Body of pancreas (tissue), 4 donors: ENCODE data around the gene FAM234A. TPM values are rescaled to one million over a fixed set of nuclear protein-coding genes. Genes with fewer than 3 reads are reported as not detected.
A peak's percentile ranks its signal among the peaks of the same experiment; 100 is the strongest.
"Not testable (repeated sequence)": the region's sequence is repeated elsewhere in the genome, so short reads cannot be mapped to it uniquely, and the experiment has no call there.

Source experiments
- ATAC-seq: fragments of 150-250 bp; one replicate; pipeline ENCODE4 v1.9.1; 2016
- DNase-seq, 4 donors: peaks; one replicate each; pipeline ENCODE4 v3.0.0-alpha.2; 2019
- H3K27ac ChIP-seq, 4 donors: fragments of 200-600 bp; sonication (generic); 1 replicate in 3 of 4; 2 replicates in 1 of 4; pipeline versions ENCODE4 v1.5.1 to v1.6.1; 2016 to 2019; ENCODE audit warnings: mild to moderate bottlenecking in 1 of 4, mixed read lengths in 1 of 4, moderate library complexity in 1 of 4
- H3K27me3 ChIP-seq, 2 donors: fragments of 200-600 bp; sonication (generic); one replicate each; pipeline ENCODE4 v1.6.0; 2016; ENCODE audit warnings: mild to moderate bottlenecking in 1 of 2
- H3K36me3 ChIP-seq, 2 donors: fragments of 200-600 bp; sonication (generic); replicated peaks in 1 of 2; 2 replicates each; pipeline ENCODE4 v1.5.1; 2016; ENCODE audit warnings: low read depth in 2 of 2; ENCODE audit not compliant: insufficient read depth in 1 of 2
- H3K4me1 ChIP-seq: fragments of 200-600 bp; sonication (generic); one replicate; pipeline ENCODE4 v1.6.0; 2016
- H3K4me3 ChIP-seq, 2 donors: fragments of 200-600 bp; sonication (generic); 1 replicate in 1 of 2; 2 replicates in 1 of 2; pipeline ENCODE4 v1.5.1; 2016 to 2019
- H3K9me3 ChIP-seq, 3 donors: fragments of 200-600 bp; sonication (generic); 1 replicate in 2 of 3; 2 replicates in 1 of 3; pipeline ENCODE4 v1.5.1; 2016
- CTCF ChIP-seq, 7 experiments: fragments of 450-650 bp in 4 of 7; fragments of 200-600 bp in 3 of 7; sonication (generic) in 3 of 7; IDR thresholded peaks; one replicate each; pipeline ENCODE4 v1.5.1; 2016 to 2019; ENCODE audit warnings: antibody characterized with exemption in 7 of 7
- POLR2A ChIP-seq, 3 donors: fragments of 450-650 bp; IDR thresholded peaks; one replicate each; pipeline ENCODE4 v1.6.1; 2016; ENCODE audit warnings: antibody characterized with exemption in 3 of 3, mild to moderate bottlenecking in 2 of 3
- WGBS, 2 donors: methylation state at CpG; one replicate each; pipeline ENCODE4 v1.1.5; 2017; 5-methylcytosine and 5-hydroxymethylcytosine counted together
- intact Hi-C: fragments of 100-400 bp; cut with DNase I; formaldehyde crosslinking; loops from one replicate; pipeline ENCODE4 v1.15.1; 2023
- total RNA-seq, 2 donors: library from RNA; depleted of rRNA; stranded (reverse); fragments of >200 nt; gene quantifications; one replicate each; pipeline ENCODE4 v1.1.0, GENCODE V29; 2016

FAM234A gene
- total RNA-seq, 2 donors from 2014 or later, result 44.2 to 50.8 TPM

DNA sequence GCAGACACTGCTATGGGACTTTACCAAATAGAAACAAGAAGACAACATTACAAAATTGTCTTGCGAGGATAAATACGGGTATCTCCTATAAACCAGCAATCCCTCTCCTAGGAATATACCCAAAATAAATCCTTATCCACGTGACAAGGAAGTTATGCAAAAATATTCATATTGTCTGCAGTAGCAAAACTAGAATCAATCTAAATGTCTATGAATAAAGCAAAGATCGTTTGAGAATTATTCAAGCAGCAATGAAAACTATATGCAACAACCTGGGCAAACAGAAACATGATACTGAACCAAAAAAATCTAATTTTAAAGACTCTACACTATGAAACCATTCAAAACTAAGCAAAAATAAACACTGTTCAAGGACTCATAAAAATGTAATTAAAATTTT is 14.6 kb upstream of the FAM234A start:
- no peak overlapping the region for H3K4me3 ChIP-seq
- 56 to 64% methylated on average over 4 of the region's 4 CpGs for WGBS, 2 donors
- no peaks in the 10 kb centered on the region for H3K9me3 ChIP-seq
- ATAC-seq, result no peak
- TF ChIP-seq CTCF (IDR thresholded peaks at IDR 0.05) (no peak), POLR2A (IDR thresholded peaks at IDR 0.05) (no peak)
- DNase-seq, result no peak
- no peaks in the 10 kb centered on the region for H3K27me3 ChIP-seq
- peaks cover 6 to 10% of the 10 kb centered on the region in 2 donors for H3K36me3 ChIP-seq
- H3K4me1 ChIP-seq, result no peaks in the 10 kb centered on the region
- intact Hi-C loops, result no loop called here
- no peak overlapping the region for H3K27ac ChIP-seq

DNA sequence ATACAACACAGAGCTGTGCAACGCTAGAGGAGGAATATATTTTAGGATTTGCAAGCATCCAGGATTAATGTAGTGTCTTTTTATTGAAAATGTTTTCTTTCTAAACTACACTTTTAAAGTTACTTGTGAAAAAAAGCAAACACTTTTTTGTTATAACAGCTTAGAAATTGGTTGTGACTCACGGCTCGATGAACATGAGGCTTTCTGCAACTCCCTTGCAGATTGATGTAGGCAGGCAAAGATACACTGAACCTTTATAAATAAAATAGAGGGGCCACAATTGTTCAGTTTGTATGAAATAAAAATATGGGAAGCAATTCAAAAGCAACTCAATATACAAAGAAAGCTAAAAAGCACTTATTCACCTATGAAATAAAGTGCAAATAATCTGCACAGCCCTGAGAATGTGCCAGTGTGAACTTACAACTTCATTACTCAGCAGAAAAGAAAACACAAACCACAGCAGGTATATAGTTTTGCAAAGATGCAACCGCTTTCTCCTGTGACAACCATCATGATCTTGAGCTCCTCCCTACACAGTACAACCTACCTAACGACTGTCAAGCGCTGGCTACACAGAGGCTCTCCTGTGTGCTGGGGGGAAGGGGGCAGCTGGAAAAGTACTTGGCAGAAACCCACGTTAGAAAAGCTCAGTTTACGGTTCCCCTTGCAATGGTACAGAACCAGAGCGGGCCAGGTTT is 6.3 kb upstream of the FAM234A start:
- peak overlapping the region; percentile 37 to 70 for H3K4me3 ChIP-seq
- no peak for DNase-seq
- no peaks in the 10 kb centered on the region for H3K9me3 ChIP-seq
- ATAC-seq, result peak; percentile 8
- H3K27ac ChIP-seq, result peak overlapping the region in 3 of 4 donors; percentile 84 to 97 (median 96)
- no peaks in the 10 kb centered on the region for H3K27me3 ChIP-seq
- peaks cover 6 to 12% of the 10 kb centered on the region in 2 donors for H3K36me3 ChIP-seq
- intact Hi-C loops, result no loop called here
- TF ChIP-seq POLR2A (IDR thresholded peaks at IDR 0.05) (no peak), CTCF (IDR thresholded peaks at IDR 0.05) (no peak)
- 15 to 22% methylated on average over 6 to 9 of the region's 9 CpGs for WGBS, 2 donors
- peaks cover 12% of the 10 kb centered on the region for H3K4me1 ChIP-seq

DNA sequence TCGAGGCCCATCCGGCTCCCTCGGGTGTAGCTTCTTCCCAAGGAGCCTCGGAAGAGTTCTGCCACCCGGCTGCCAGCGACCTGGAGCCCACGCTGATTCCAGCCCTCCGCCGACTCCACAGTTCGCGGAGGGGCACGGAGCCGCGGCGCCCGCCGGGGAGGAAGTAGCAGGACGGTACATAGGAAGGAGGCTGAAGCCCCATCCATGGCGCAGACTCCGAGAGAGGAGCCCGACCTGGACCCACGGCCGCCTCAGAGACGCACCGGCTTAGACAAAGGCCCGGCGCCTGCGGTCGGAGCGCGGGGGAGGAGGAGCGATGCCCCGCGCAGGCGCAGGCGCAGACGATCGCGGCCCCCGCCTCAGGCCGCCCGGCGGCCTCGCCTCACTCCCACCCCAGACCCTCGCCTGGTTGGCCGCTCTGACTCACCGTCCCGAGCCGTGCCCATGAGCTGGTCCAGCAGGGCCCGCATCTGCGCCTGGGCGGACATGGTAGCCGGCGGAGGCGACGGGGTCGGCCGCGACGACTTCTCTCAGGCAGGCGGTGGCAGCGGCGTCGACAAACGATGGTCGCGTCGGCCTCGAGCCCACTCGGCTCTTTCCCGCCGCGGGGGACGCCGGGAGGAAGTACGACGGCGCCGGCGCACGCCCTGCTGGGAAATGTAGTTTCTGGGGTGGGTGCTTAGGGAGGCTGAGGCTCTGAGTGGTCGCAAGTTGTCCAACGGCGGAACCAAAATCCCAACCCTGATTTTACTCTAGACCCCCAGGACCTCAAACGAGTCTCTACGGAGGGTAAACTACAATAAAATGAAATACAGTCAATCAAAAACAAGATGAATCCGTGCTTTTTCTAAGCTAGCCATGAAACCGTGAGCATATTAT is 5.5 kb upstream of the FAM234A start, which contains the start of gene LUC7L:
Gene LUC7L, minus strand, starts transcription at position 598 of the 879 bp plus-strand sequence. Its CDS starts 110 bp downstream, at position 488.
- TF ChIP-seq CTCF (IDR thresholded peaks at IDR 0.05) (no peak), POLR2A (IDR thresholded peaks at IDR 0.05) (peak; percentile 79 to 95 (median 89))
- DNase-seq (peak; percentile 78 to 87 (median 84)), ATAC-seq (peak; percentile 85)
- 2 to 13% methylated on average over 6 to 66 of the region's 88 CpGs for WGBS, 2 donors
- H3K27me3 ChIP-seq, result no peaks in the 10 kb centered on the region
- intact Hi-C loops, result no loop called here
- peaks cover 14% of the 10 kb centered on the region for H3K4me1 ChIP-seq
- H3K4me3 ChIP-seq, result peak within 1 kb of the TSS; percentile 37 to 70
- H3K27ac ChIP-seq, result peak within 1 kb of the TSS; percentile 83 to 97 (median 90)
- H3K9me3 ChIP-seq, result no peaks in the 10 kb centered on the region
- H3K36me3 ChIP-seq, result peaks cover 6 to 10% of the 10 kb centered on the region in 2 donors

GRCh38 chr16:229731-230281 is 4.8 kb upstream of the FAM234A start:
- TF ChIP-seq CTCF (IDR thresholded peaks at IDR 0.05) (no peak), POLR2A (IDR thresholded peaks at IDR 0.05) (no peak)
- peaks cover 0 to 9% of the 10 kb centered on the region in 2 donors for H3K36me3 ChIP-seq
- no peak for ATAC-seq
- intact Hi-C loops, result no loop called here
- H3K9me3 ChIP-seq, result no peaks in the 10 kb centered on the region
- whole genome bisulfite sequencing, 2 donors, result 71% methylated on average over 22 of the region's 22 CpGs
- DNase-seq, result no peak
- H3K4me3 ChIP-seq, result no peak overlapping the region
- H3K27ac ChIP-seq, result peak overlapping the region in 3 of 4 donors; percentile 83 to 97 (median 84)
- peaks cover 16% of the 10 kb centered on the region for H3K4me1 ChIP-seq
- no peaks in the 10 kb centered on the region for H3K27me3 ChIP-seq

- DNase-seq, H3K4me3 ChIP-seq, H3K36me3 ChIP-seq, H3K9me3 ChIP-seq, H3K27me3 ChIP-seq, H3K27ac ChIP-seq, ATAC-seq, intact Hi-C loops: not testable (repeated sequence)
- WGBS, 2 donors, result 88 to 89% methylated on average over 18 of the region's 18 CpGs
- H3K4me1 ChIP-seq, result peaks cover 16% of the 10 kb centered on the region
Measured at GRCh38 chr16:230351-230750, 4.3 kb upstream of the FAM234A start.
